HG03442 (cell line): ENCODE measurements around the gene ACSL1.

Experiments used
- ATAC-seq: cut with Tn5 transposase; IDR thresholded peaks from one replicate; pipeline ENCODE4 v1.9.1; 2021; ENCODE audit warnings: mild to moderate bottlenecking, moderate library complexity; ENCODE audit not compliant: unreplicated experiment

ACSL1 gene

DNA sequence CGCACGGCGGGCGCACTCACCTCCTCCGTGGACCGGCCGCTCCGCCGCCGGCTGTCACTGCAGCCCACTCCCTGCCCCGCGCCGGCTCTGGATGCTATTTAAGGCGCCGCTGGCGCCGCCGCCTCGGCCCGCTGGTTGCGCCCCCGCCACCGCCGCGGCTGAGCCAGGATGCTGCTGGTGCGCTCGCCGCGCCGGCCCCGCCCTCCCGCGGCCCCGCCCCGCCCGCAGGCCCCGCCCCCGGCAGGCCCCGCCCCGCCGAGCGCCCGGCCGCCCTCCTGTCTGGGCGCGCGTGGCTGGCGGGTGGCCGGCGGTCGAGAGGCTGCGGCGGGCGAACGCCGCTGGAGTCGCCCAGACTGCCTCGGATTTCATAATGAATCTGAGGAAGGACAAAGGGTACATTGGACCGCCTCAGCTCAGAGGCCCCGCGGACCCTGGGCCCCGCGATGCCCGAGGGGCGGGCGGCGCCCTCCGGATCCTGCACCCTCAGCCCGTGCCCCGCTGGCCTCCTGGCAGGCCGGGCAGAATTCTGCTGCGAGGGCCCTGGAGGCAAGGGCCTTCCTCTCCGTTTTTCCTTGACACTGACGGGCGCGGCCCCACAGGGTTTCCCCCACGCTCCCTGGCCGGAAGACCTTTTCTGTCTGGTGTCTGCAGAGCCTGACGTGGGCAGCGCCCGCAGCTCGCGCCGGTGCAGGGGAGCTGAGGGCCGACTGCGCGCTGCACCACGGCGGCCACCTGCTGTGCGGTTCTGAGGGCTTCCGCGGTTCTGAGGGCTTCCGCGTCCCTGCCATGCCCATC, at the start of gene ACSL1:
Gene ACSL1, minus strand, starts transcription at position 73 of the 795 bp plus-strand sequence. CDS start 22,454 bp downstream, outside the sequence.
- ATAC-seq: peak; percentile 59

DNA sequence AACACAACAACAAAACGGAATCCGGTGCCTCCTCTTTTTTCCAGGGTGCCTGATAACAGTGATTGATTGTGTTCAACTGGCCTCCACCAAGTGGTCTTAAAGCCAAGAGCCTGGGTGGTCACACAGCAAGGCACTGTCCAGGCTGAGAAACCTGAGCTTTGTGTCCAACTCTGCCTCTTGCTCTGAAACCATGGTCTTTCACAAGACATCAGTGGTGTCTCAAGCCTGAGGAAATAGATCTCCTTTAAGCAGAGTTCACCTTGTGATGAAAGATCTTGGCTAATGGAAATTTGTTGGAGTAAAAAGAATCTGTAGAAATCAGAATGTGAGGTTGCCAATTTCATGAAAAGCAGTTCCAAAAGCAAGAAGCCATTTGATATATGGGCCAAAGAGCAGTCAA, 47.3 kb upstream of the ACSL1 start:
- no peak for ATAC-seq

GRCh38 chr4:184870718-184871117, 45.0 kb upstream of the ACSL1 start:
- no peak for ATAC-seq

GRCh38 chr4:184868623-184869022, 42.9 kb upstream of the ACSL1 start:
- no peak for ATAC-seq

GRCh38 chr4:184863916-184864315, 38.1 kb upstream of the ACSL1 start:
- no peak for ATAC-seq

DNA sequence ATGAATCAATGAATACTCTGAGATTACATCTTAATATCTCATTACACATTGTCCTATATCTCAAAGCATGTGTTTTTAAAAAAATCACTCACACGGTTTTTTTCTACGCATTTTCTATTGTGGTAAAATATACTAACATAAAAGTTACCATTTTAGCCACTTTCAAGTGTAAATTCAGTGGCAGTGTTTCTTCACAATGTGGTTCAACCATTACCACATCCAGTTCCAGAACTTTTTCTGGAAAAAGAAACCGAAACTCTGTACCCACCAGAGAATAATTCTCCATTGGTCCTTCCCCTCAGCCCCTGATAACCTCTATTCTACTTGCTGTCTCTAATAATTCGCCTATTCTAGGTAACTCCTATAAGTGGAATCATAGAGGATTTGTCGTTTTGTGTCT, 35.3 kb upstream of the ACSL1 start:
- ATAC-seq: no peak

GRCh38 chr4:184860018-184860779, 34.4 kb upstream of the ACSL1 start:
- peak; percentile 59 for ATAC-seq

GRCh38 chr4:184857441-184858121, 31.8 kb upstream of the ACSL1 start:
- ATAC-seq: no peak

- ATAC-seq: peak; percentile 43
Measured at GRCh38 chr4:184856277-184856609, 30.5 kb upstream of the ACSL1 start.

- no peak for ATAC-seq
Measured at GRCh38 chr4:184854673-184855072, 28.9 kb upstream of the ACSL1 start.

GRCh38 chr4:184853436-184853835, 27.7 kb upstream of the ACSL1 start:
- no peak for ATAC-seq

DNA sequence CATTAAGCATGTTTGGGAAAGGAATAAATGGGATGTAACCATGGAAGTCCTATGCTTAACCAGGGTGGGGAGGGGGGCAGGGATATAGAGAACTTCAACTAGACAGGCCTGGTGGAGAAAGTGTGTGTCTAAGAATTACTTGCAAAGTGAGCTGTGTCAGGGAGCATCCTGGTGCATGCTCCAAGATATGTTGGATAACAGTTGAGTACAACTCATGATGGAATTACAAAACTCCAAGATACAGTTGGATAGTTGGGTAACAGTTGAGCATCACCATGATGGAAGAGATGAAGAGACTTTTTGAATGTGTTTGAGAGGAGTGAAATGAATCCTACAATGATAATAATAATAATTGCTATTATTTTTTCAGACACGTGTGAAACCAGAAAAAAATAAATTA, 26.1 kb upstream of the ACSL1 start:
- ATAC-seq: no peak

DNA sequence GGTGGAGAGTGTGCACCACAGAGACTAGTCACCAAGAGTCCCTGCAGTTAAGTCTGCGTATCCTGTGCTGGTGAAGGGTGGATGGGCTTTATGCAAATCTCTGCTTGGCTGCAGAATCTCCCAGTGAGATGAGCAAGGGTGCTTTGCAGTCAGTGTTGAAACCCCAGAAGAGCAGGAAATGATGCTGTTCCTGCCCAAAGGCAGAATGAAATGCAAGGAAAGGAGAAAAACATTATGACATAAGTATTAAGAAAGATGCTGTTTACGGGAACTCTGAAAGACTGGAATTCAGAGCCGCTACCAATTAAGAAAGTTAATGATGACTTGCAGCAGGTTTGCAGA, 25.4 kb upstream of the ACSL1 start:
- peak; percentile 53 for ATAC-seq

- peak; percentile 51 for ATAC-seq
Measured at GRCh38 chr4:184850431-184851199, 24.8 kb upstream of the ACSL1 start.

DNA sequence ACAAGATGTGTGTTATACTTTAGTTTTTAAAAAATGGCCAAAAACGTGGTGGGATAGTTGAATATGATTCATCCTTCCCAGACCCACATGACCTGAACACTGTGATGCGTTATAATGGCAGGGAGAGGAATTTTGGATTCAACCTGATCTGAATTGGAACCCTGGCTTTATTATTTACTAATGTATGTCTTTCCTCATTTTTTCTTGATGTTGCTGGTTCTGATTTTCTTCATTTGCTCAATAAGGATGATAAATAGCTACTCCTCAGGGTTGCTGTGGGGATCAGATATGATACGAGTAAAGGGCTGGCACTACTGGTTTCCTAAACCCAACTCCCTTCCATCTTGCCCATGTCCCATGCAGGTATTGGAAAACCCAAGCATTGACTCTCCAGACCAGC, 24.2 kb upstream of the ACSL1 start:
- ATAC-seq: no peak

DNA sequence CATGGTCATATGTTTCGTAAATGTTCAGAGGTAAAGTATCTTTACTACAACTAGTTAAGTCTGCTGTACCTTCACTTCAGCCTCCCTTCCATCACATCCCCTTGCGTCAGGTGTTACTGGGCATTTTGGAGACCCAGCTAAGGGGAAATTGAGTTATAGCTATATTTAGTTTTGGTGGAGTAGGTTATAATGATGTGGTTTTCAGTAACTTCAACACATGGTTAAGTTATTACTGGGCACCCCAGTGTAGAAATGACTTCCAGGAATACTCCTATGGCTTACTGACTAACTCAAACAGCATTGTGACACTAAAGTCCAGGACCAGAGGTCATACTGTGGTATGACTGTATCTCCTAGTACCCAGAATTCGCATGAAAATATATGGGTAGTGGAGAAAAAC, 23.4 kb upstream of the ACSL1 start:
- peak; percentile 40 for ATAC-seq

GRCh38 chr4:184848510-184848909, 22.7 kb upstream of the ACSL1 start:
- peak; percentile 34 for ATAC-seq

DNA sequence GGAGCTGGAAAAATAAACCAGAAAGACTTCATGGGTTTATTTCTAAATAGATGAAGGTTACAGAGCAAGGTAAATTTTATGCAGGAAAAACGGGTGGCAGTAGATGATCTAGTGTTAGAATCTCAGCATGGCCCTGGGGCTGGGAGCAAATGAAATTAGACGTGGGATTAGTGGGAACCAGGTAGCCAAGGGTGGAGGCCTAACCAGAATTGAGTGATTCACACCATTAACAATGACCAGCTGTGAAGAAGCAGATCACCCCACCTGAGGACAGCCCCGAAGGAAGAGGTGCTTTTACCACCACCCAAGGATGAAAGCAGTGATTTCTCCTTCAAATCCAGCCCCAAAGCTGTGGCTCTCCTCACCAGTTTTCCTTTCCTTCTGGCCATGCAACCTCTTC, 20.8 kb upstream of the ACSL1 start:
- ATAC-seq: no peak

DNA sequence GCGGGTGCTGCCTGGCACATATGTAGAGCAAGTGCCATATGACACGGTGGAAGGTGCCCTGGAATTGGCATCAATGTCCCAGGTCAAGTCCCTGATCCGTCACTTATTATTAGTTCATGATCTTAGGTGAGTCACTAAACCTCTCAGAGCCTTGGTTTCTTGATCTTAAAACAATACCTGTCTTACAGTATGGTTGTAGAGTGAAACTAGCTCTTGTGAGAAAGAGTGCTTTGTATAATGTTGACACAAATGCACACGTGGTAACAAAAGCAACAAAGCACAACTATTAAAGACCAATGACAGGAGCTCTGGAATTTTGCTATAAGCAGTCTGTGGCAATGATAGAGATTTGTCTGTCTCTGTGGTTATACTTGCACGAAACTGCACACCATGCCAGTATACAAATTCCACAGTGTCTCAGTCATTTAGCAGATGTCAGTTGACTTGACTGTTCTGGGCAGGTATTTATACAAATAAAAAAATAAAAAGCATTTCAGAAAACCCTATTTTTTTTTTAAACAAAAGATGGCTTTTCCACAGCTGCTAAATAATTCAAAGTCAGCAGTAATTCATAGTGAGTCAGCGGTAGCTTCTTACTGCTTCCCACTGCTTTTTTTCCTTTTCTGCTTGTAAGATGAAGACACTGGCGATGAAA, 19.7 kb upstream of the ACSL1 start:
- ATAC-seq: no peak

DNA sequence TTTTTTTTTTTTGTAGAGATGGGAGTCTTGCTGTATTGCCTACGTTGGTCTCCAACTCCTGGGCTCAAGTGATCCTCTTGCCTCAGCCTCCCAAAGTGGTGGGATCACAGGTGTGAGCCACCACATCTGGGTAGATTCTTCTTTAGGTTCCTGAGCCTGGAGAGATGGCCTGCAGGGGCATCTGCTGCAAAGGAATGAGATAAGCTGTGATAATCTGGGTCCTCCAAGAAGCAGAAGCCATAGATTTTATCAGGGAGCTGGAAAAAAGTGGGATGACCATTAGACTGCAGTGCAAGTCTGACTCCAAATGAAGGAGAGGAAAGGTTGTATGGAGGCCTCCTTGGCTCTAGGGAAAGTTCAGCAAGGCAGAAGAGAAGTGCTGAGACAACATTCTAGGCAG, 19.0 kb upstream of the ACSL1 start:
- no peak for ATAC-seq
